ENCODE results near the gene CD28.
"Not testable (repeated sequence)": the region's sequence is repeated elsewhere in the genome, so short reads cannot be mapped to it uniquely, and the experiment has no call there.

CD28 gene

GRCh38 chr2:203687165-203687564 is 19.3 kb upstream of the CD28 start:
- DNase-seq (ENCODE audit: low spot score): no peak

DNA sequence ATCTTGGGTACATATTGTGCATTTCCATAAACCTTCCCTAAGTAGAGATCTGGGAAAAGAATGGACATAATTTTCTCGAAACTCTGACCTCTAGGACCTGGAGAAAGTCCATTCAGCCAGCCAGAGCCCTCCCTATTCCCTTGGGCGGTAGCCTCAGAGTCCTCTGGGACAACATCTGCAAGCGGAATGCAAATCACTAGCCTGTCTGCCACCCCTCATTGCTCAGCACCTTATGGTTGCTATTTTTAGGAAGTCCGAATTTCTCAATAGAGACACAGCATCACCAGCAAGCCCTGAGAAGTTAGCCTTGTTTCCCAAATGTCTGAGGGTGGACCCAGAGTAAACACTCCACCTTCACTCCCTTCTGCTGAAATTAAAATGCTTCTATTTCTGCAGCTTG is 17.6 kb upstream of the CD28 start:
- DNase-seq (ENCODE audit: low spot score): peak; percentile 58

- no peak for DNase-seq (ENCODE audit: low spot score)
Measured at GRCh38 chr2:203689426-203690116, 16.9 kb upstream of the CD28 start.

DNA sequence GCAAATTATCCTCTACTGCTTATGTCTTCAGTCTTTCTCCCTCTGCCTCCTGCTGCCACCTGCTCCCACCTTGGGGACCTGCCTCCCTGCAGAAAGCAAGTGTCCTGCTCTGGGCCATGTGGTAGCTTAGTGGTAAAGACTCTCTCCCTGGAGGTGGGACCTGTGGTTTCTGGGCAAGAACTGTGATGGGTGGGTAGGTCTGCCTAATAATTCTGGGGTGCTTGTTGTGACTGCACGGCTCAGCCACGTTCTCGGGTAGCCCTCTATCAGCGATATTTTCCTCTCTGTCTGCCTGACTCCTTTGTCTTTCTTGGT is 16.4 kb upstream of the CD28 start:
- no peak for DNase-seq (ENCODE audit: low spot score)

DNA sequence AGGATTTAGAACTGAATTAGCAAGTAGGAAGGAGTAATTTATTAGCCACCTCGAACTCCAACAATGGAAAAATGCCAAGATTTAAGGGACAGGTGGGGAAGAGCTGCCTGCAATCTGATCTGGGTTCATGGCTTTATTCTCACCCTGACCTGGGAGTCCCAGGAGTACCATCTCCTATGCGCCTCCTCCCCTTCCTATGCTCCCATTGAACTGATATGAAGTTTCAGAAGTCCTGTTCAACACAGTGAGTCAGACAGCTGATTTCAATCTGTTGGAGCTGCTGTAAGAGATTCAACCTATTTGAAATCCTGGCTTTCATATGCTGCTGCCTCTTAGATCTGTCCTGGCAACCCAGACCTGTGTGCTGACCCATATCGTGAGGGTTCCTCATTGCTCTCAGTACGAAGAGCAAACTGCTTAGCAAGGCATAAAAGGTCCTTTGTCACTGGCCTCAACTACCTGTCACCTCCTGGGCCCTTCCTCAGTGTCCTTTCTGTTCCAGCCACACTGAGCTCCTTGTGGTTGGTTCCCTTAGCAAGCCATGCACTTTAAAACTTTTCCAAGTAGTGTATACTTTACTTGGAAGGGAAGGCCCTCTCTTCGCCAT is 15.9 kb upstream of the CD28 start:
- no peak for DNase-seq (ENCODE audit: low spot score)

- no peak for DNase-seq (ENCODE audit: low spot score)
Measured at GRCh38 chr2:203691149-203691548, 15.3 kb upstream of the CD28 start.

DNA sequence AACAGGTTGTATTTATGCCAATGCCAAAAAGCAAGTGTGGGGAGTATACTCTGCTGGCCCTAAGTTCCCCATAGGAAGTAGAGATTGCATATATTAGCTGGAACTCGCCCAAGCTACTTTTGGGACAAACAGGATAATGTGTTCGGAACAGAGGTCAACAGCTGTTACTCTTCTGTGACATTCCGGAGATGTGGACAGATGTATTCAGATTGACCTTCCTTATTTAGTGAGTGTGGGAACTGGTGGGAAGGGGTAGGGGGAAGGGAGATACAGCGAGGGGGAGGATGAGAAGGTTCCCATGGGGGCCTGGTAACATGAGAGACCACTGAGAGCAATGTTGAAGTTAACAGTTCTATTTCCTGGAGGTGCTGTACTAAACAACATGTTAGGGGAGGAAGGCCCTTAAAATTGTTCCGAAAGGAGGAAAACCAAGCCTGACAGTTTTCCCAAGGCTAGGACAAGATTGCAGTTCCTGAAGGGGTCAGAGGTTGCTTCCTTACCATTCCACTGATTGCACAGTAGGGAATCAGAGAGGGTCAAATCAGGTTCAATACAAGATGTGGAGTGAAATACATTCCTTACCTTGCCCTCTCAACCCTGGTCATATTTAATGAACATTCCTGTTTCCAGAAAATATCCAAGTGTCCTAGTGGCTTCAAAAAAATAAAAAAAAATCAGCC is 14.3 kb upstream of the CD28 start:
- DNase-seq (ENCODE audit: low spot score): no peak

GRCh38 chr2:203693242-203693879 is 13.1 kb upstream of the CD28 start:
- no peak for DNase-seq (ENCODE audit: low spot score)

DNA sequence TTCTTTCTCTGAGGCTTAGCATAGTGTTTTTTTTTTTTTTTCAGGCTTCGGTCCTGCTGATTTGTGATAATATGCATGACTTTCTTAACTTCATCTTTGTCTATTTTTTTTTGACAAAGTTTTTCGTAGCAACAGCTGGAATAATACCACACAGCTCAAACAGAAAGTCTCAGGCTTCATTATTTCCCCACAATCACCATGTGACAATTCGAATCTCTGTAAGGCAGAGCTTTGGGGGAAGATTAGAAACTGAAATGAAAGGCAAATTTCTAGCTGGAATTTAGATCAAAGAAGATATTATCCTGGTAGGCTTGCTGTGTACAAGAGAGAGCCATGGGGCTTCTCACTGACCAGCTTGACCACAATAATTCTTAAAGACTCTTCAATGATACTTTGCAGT is 12.2 kb upstream of the CD28 start:
- DNase-seq (ENCODE audit: low spot score): no peak

GRCh38 chr2:203697190-203697589 is 9.2 kb upstream of the CD28 start:
- DNase-seq (ENCODE audit: low spot score): no peak

- not testable (repeated sequence) for DNase-seq (ENCODE audit: low spot score)
Measured at GRCh38 chr2:203697763-203698162, 8.7 kb upstream of the CD28 start.

DNA sequence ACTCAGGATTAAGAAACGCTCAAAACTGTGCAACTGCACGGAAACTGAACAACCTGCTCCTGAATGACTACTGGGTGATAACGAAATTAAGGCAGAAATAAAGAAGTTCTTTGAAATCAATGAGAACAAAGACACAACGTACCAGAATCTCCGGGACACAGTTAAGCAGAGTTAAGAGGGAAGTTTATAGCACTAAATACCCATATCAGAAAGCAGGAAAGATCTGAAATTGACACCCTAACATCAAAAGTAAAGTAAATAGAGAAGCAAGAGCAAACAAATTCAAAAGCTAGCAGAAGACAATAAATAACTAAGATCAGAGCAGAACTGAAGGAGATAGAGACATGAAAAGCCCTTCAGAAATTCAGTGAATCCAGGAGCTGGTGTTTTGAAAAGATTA is 8.0 kb upstream of the CD28 start:
- not testable (repeated sequence) for DNase-seq (ENCODE audit: low spot score)

- DNase-seq (ENCODE audit: low spot score): no peak
Measured at GRCh38 chr2:203704430-203704829, 2.0 kb upstream of the CD28 start.

DNA sequence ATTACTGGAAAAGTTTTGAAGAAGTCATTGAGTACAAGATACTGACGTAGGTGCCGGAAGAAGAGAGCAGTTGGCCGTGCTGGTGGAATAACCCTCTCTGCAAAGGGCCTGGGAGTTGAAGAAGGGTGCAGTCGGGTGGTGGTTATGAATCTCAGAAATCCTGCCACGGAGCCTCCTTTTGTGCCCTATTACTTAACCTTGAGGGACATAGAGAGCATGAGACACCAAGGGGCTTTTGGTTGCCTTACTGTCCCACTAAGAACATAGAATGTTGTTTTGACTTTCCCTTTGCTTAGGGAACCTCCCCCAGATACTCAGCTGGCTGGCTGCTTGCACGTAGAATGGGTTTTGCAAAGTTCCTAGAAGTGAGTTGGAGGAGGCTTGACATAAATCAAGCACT is 1.3 kb upstream of the CD28 start:
- no peak for DNase-seq (ENCODE audit: low spot score)

GRCh38 chr2:203707530-203707929 is 1.1 kb downstream of the CD28 start:
- no peak for DNase-seq (ENCODE audit: low spot score)

DNA sequence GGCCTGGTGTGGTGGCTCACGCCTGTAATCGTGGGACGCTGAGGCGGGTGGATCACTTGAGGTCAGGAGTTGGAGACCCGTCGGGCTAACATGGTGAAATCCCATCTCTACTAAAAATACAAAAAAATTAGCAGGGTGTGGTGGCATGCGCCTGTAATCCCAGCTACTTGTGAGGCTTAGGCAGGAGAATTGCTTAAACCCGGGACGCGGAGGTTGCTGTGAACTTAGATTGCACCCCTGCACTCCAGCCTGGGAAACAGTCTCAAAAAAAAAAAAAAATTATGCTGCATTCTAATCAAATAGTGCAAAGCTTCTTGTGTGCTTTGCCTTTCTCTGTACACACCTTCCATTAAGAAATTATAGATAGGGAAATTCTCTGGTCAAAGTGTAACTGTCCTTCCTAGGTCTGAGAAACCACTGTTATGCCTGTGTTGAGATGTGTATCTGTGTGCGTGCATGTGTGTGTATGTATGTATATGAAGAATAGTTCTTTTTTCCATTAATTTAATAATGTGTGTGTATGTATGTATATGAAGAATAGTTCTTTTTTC is 2.5 kb downstream of the CD28 start:
- no peak for DNase-seq (ENCODE audit: low spot score)

- no peak for DNase-seq (ENCODE audit: low spot score)
Measured at GRCh38 chr2:203709416-203710040, 3.1 kb downstream of the CD28 start.

DNA sequence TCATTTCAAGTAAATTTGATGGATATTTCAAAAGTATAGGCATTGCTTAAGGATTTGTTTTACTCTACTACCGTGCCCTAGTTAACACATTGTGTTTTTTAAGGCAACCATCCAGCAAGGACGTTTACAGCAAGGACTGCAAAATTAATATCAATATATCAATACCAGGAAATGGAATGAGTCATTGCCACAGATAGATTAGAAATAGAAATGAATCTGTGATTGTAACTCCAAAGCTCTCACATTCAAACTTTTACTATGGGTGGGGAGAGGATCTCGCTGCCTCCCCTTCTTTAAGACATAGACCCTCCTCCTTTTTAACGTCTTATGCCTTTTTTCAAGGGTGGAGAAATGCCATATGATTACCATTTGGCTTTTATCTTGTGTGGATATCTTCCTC is 3.8 kb downstream of the CD28 start:
- DNase-seq (ENCODE audit: low spot score): no peak

GRCh38 chr2:203710952-203711351 is 4.5 kb downstream of the CD28 start:
- no peak for DNase-seq (ENCODE audit: low spot score)

GRCh38 chr2:203711399-203711798 is 5.0 kb downstream of the CD28 start:
- DNase-seq (ENCODE audit: low spot score): no peak

DNA sequence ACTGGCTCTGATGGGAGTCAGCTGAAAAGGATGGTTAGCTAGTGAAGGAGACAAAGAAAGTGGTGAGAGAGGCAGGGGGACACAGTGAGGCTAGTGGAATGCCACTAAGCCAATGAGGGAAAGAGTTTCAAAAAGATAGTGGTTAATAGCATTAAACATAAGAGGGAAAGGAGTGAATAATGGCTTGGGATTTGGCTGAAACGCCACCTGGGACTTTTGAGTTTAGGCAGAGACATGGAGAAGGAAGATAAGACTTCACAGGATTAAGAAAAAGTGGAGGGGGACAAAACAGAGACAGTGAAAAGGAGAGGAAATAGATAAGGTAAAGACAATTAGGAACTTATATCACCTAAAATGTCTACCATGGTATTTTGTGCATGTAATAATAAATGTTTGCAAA is 6.9 kb downstream of the CD28 start:
- DNase-seq (ENCODE audit: low spot score): no peak

DNA sequence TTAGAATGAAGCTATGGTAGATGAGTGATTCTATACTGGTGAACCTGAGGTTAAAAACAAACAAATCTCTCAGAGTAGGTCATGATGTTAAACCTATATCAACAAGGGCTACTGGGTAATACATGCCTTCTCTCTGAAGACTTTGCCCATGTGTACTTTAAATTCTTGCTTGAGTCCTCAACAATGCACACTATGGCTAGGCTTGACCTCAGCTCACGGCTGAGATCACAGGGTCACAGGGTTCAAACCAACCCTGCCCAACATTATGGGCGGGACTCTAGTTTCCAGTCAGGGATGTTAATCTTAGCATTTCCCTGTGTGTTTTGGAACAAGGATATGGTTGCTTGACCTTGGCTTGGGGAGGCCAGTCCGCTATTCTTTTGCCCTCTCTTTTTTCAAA is 7.7 kb downstream of the CD28 start:
- DNase-seq (ENCODE audit: low spot score): no peak
